Calu3 (cell line): Measurements from ENCODE around the gene ELFN1. TPM values are rescaled to one million over a fixed set of nuclear protein-coding genes. Genes with fewer than 3 reads are reported as not detected.

Experiments
- BruUV-seq: library from RNA; stranded (reverse); fragments of 400-500 nt; replicated peaks from 2 replicates; lab custom pipeline; 2021; lab: Mats Ljungman, UMichigan
- CTCF ChIA-PET: fragments of 300-600 bp; sonication (Branson Sonifier 250); formaldehyde crosslinking; loops from one replicate; lab custom pipeline; 2022; ENCODE audit warnings: antibody characterized with exemption; lab: Charles Lee
- DNase-seq: peaks from one replicate; pipeline ENCODE4 v3.0.0; 2022
- H3K27ac Mint-ChIP-seq: one replicate; pipeline ENCODE4 v1.8.0; 2022; ENCODE audit warnings: mixed read lengths; ENCODE audit not compliant: unreplicated experiment
- H3K27me3 Mint-ChIP-seq: one replicate; pipeline ENCODE4 v1.8.0; 2022; ENCODE audit warnings: mixed read lengths; ENCODE audit not compliant: unreplicated experiment
- H3K36me3 Mint-ChIP-seq: one replicate; pipeline ENCODE4 v1.8.0; 2022; ENCODE audit warnings: mild to moderate bottlenecking, moderate library complexity, mixed read lengths; ENCODE audit not compliant: insufficient read depth, unreplicated experiment
- H3K4me1 Mint-ChIP-seq: one replicate; pipeline ENCODE4 v1.8.0; 2022; ENCODE audit warnings: mild to moderate bottlenecking, low read depth, mixed read lengths; ENCODE audit not compliant: unreplicated experiment
- H3K4me3 Mint-ChIP-seq: one replicate; pipeline ENCODE4 v1.8.0; 2022; ENCODE audit warnings: mild to moderate bottlenecking, low read depth, moderate library complexity, mixed read lengths; ENCODE audit not compliant: unreplicated experiment
- H3K9me3 Mint-ChIP-seq: one replicate; pipeline ENCODE4 v1.8.0; 2022; ENCODE audit warnings: low read depth, mixed read lengths; ENCODE audit not compliant: unreplicated experiment
- intact Hi-C: fragments of 100-400 bp; cut with micrococcal nuclease; formaldehyde crosslinking; loops from one replicate; pipeline ENCODE4 v1.10.0; 2022; ENCODE audit not compliant: unreplicated experiment
- total RNA-seq: library from RNA; stranded (reverse); gene quantifications from 2 replicates; pipeline ENCODE4 v1.2.3, GENCODE V29; 2022
- TF ChIP-seq, protein P1 (sequence below): fragments of 200-600 bp; IDR thresholded peaks from one replicate; pipeline ENCODE4 v1.8.0; 2022; ENCODE audit warnings: antibody characterized with exemption; ENCODE audit not compliant: unreplicated experiment

The ELFN1 gene
- total RNA-seq, 1 experiment from 2014 or later = not detected

DNA sequence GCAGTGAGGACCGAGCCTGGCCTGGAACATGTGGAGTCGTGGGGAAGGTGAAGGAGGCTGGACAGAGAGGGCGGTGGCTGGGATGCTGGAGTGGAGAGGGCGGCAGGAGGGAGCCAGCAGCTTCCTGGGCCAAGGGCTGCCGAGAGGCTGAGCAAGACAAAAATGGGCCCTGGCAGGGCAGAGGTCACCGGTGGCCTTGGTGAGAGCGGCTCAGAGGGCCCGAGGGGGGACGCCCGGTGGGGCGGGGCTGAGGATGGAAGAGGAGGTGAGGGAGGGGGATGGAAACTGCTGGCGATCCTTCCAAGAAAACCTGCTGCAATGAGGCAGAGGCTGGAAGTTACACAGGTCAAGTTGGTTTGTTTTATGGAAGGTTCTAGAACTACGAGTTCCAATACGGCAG, 69.5 kb downstream of the ELFN1 start:
- intact Hi-C loops = no loop called here
- TF ChIP-seq, protein P1, sequence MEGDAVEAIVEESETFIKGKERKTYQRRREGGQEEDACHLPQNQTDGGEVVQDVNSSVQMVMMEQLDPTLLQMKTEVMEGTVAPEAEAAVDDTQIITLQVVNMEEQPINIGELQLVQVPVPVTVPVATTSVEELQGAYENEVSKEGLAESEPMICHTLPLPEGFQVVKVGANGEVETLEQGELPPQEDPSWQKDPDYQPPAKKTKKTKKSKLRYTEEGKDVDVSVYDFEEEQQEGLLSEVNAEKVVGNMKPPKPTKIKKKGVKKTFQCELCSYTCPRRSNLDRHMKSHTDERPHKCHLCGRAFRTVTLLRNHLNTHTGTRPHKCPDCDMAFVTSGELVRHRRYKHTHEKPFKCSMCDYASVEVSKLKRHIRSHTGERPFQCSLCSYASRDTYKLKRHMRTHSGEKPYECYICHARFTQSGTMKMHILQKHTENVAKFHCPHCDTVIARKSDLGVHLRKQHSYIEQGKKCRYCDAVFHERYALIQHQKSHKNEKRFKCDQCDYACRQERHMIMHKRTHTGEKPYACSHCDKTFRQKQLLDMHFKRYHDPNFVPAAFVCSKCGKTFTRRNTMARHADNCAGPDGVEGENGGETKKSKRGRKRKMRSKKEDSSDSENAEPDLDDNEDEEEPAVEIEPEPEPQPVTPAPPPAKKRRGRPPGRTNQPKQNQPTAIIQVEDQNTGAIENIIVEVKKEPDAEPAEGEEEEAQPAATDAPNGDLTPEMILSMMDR = no peak
- H3K36me3 Mint-ChIP-seq = peaks cover 25% of the 10 kb centered on the region
- no peak overlapping the region for H3K4me3 Mint-ChIP-seq
- peaks cover 52% of the 10 kb centered on the region for H3K27me3 Mint-ChIP-seq
- CTCF ChIA-PET = no interaction called here
- DNase-seq = no peak
- H3K9me3 Mint-ChIP-seq = no peaks in the 10 kb centered on the region
- peaks cover 21% of the 10 kb centered on the region for H3K4me1 Mint-ChIP-seq
- no peak overlapping the region for H3K27ac Mint-ChIP-seq
- no TSS peak for BruUV-seq

DNA sequence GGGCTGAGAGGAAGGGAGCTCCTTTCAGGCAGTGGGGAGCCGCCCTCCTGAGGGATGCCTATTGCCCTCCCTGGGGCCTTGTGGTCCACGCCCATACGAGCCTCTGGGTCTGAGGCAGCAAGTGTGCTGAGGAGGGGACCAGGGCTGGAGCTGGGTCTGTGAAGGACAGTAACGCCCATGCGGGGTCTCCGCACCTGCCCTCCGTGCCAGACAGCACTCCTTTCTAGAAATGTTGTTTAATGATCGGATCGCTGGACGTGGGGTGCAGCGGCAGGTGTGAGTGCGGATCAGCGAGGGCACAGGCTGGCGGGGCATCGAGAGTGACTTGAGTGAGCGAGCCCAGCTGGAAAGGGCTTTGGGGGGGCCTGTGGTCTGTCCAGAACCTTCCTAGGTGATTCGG, 70.1 kb downstream of the ELFN1 start:
- H3K36me3 Mint-ChIP-seq = peaks cover 25% of the 10 kb centered on the region
- H3K4me3 Mint-ChIP-seq = no peak overlapping the region
- H3K27ac Mint-ChIP-seq = no peak overlapping the region
- peaks cover 21% of the 10 kb centered on the region for H3K4me1 Mint-ChIP-seq
- intact Hi-C loops = no loop called here
- no peak for DNase-seq
- peaks cover 46% of the 10 kb centered on the region for H3K27me3 Mint-ChIP-seq
- TF ChIP-seq, protein P1 = no peak
- BruUV-seq = no TSS peak
- H3K9me3 Mint-ChIP-seq = no peaks in the 10 kb centered on the region
- CTCF ChIA-PET = no interaction called here

DNA sequence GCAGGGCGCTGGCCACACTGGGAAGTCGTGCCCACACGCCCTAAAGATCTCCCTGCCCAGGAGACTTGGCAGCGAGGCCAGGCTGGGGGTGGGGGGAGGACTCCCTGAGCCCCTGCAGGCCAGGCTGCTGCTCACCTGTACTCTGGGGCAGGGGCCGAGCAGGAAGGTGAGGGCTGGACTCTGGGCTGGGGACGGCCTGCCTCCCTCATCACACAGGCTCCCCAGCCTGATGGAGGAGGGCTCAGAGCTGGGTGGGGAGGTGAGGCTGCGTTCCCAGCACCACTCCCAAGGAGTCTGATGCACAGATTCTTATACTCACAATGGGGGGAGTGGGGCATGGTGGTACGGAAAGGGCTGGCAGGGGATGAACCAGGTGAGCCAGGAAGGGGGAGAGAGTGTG, 71.2 kb downstream of the ELFN1 start:
- peak overlapping the region; percentile 47 for H3K27ac Mint-ChIP-seq
- peaks cover 35% of the 10 kb centered on the region for H3K27me3 Mint-ChIP-seq
- TF ChIP-seq, protein P1 = no peak
- no peak for DNase-seq
- H3K4me1 Mint-ChIP-seq = peaks cover 21% of the 10 kb centered on the region
- CTCF ChIA-PET = interaction anchor here (0.6 kb wide), 1 partner anchor 49 kb away, joined by 3 read pairs; no protein-coding TSS in a partner anchor
- peaks cover 30% of the 10 kb centered on the region for H3K36me3 Mint-ChIP-seq
- intact Hi-C loops = no loop called here
- no TSS peak for BruUV-seq
- H3K9me3 Mint-ChIP-seq = no peaks in the 10 kb centered on the region
- peak overlapping the region; percentile 63 for H3K4me3 Mint-ChIP-seq

DNA sequence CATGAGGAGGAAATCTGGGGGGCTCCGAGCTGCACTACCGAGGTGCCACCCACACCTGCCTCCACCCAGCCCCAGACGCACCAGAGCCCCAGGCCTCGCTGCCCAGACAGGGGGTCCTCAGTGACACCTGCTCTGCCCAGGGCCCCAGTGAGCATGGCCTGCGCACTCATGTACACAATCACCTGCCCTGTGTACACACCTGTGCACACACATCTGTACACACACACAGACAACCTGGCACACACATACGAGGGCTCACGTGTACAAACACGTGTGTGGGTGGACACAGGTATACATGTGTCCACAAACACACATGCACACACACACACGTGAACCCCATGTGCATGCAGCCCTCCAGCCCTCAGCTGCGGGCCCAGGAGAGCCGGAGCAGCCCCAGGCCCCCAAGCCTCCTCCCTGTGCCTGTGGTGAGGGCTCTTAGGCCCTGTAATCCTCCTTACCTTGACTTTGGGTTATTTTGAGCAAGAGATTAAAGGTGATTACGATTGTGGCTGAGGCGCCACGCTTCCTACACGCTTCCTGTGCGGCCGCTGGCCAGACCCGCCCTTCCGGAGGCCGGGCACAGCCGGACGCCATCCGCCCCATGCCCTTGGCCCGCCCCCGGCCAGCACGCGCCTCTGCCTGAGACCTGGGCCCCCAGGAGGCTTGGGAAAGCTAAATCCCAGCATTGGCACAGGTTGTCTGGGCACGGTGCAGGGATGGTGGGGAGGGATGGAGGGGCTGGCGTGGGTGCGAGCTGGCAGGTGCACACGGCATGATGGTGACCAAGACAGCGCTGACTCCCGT, 71.9 kb downstream of the ELFN1 start:
- peak; percentile 74 for DNase-seq
- H3K27ac Mint-ChIP-seq = peak overlapping the region; percentile 47
- H3K4me3 Mint-ChIP-seq = peak overlapping the region; percentile 63
- BruUV-seq = TSS peak; percentile 88
- peaks cover 32% of the 10 kb centered on the region for H3K27me3 Mint-ChIP-seq
- intact Hi-C loops = no loop called here
- H3K36me3 Mint-ChIP-seq = peaks cover 27% of the 10 kb centered on the region
- CTCF ChIA-PET = interaction anchor here (0.8 to 1.2 kb wide), 2 partner anchors 21 to 25 kb away, joined by 4 to 5 read pairs; no protein-coding TSS in a partner anchor
- H3K9me3 Mint-ChIP-seq = no peaks in the 10 kb centered on the region
- H3K4me1 Mint-ChIP-seq = peaks cover 21% of the 10 kb centered on the region
- TF ChIP-seq, protein P1 = no peak
